IMR-90 (cell line): ENCODE measurements around the gene UTY. TPM values are rescaled to one million over a fixed set of nuclear protein-coding genes. Genes with fewer than 3 reads are reported as not detected.

Experiments used
- ATAC-seq: fragments of 200-7000 bp; cut with Tn5 transposase; 2 replicates; pipeline ENCODE4 v1.9.1; 2020; ENCODE audit warnings: low read depth, mild to moderate bottlenecking, moderate library complexity
- BruUV-seq: library from RNA; stranded (reverse); fragments of 400-500 nt; replicated peaks from 2 replicates; lab custom pipeline; 2021; lab: Mats Ljungman, UMichigan
- CTCF ChIA-PET: fragments of 300-600 bp; formaldehyde crosslinking; extraction: SDS; loops from one replicate; lab custom pipeline; 2021; ENCODE audit warnings: antibody characterized with exemption; lab: Yijun Ruan, JAX
- POLR2A ChIA-PET: fragments of 300-600 bp; sonication (Branson Sonifier 250); formaldehyde crosslinking; loops from one replicate; lab custom pipeline; 2022; ENCODE audit warnings: antibody characterized with exemption; ENCODE audit not compliant: unreplicated experiment; lab: Charles Lee
- DNase-seq: peaks from one replicate; pipeline ENCODE4 v3.0.0; 2013
- H2AFZ ChIP-seq: replicated peaks from 2 replicates; pipeline ENCODE3; 2013; ENCODE audit warnings: low read length, mild to moderate bottlenecking; ENCODE audit not compliant: poor library complexity
- H2AK5ac ChIP-seq: 2 replicates; pipeline ENCODE4 v1.6.1; 2013; ENCODE audit warnings: low read depth, low read length, inconsistent platforms
- H2AK9ac ChIP-seq: replicated peaks from 2 replicates; pipeline ENCODE3; 2013; ENCODE audit warnings: mild to moderate bottlenecking, low read depth, low read length, moderate library complexity; ENCODE audit not compliant: poor library complexity
- H2BK120ac ChIP-seq: 2 replicates; pipeline ENCODE4 v1.6.1; 2013; ENCODE audit warnings: low read depth, low read length, inconsistent platforms
- H2BK15ac ChIP-seq: 3 replicates; pipeline ENCODE4 v1.6.1; 2013; ENCODE audit warnings: low read depth, low read length, inconsistent platforms
- H2BK20ac ChIP-seq: 2 replicates; pipeline ENCODE4 v1.6.1; 2013; ENCODE audit warnings: low read depth, mild to moderate bottlenecking, inconsistent platforms, low read length, moderate library complexity
- H2BK5ac ChIP-seq: 2 replicates; pipeline ENCODE4 v1.6.1; 2013; ENCODE audit warnings: mild to moderate bottlenecking, low read depth, low read length, inconsistent platforms; ENCODE audit not compliant: poor library complexity, severe bottlenecking
- H3K14ac ChIP-seq: replicated peaks from 2 replicates; pipeline ENCODE4 v1.6.1; 2013; ENCODE audit warnings: low read depth, low read length, inconsistent platforms
- H3K18ac ChIP-seq: 2 replicates; pipeline ENCODE4 v1.6.1; 2013; ENCODE audit warnings: low read depth, low read length, control low read depth
- H3K23ac ChIP-seq: 2 replicates; pipeline ENCODE4 v1.6.1; 2013; ENCODE audit warnings: low read depth, low read length, inconsistent platforms
- H3K27ac ChIP-seq: 2 replicates; pipeline ENCODE4 v1.5.1; 2013; ENCODE audit warnings: mild to moderate bottlenecking, control low read depth, low read length; ENCODE audit not compliant: insufficient read depth
- H3K27me3 ChIP-seq: 2 replicates; pipeline ENCODE4 v1.6.1; 2013; ENCODE audit warnings: low read length; ENCODE audit not compliant: control insufficient read depth, insufficient read depth
- H3K36me3 ChIP-seq: 2 replicates; pipeline ENCODE4 v1.6.1; 2013; ENCODE audit warnings: low read length, mixed read lengths; ENCODE audit not compliant: control insufficient read depth, insufficient read depth
- H3K4ac ChIP-seq: 2 replicates; pipeline ENCODE4 v1.6.1; 2013; ENCODE audit warnings: low read depth, low read length, inconsistent platforms
- H3K4me1 ChIP-seq: 2 replicates; pipeline ENCODE4 v1.6.1; 2013; ENCODE audit warnings: low read length, mixed read lengths; ENCODE audit not compliant: control insufficient read depth, insufficient read depth
- H3K4me2 ChIP-seq: 2 replicates; pipeline ENCODE4 v1.6.1; 2013; ENCODE audit warnings: low read depth, mild to moderate bottlenecking, control low read depth, low read length, moderate library complexity
- H3K4me3 ChIP-seq: 2 replicates; pipeline ENCODE4 v1.5.1; 2013; ENCODE audit warnings: low read depth, mild to moderate bottlenecking, control low read depth, low read length, moderate library complexity; ENCODE audit not compliant: insufficient read depth
- H3K56ac ChIP-seq: 2 replicates; pipeline ENCODE4 v1.6.1; 2013; ENCODE audit warnings: low read length, inconsistent platforms; ENCODE audit not compliant: insufficient read depth; ENCODE audit errors: extremely low read depth
- H3K79me1 ChIP-seq, 2 experiments: 2 replicates each; pipeline ENCODE4 v1.6.1; 2013; ENCODE audit warnings: low read length in 2 of 2, inconsistent platforms in 1 of 2, low read depth in 1 of 2
- H3K9ac ChIP-seq: 2 replicates; pipeline ENCODE4 v1.6.1; 2013; ENCODE audit warnings: low read depth, low read length, control low read depth
- H3K9me1 ChIP-seq: 2 replicates; pipeline ENCODE4 v1.6.1; 2013; ENCODE audit warnings: low read length, inconsistent platforms; ENCODE audit not compliant: insufficient read depth
- H3K9me3 ChIP-seq: 2 replicates; pipeline ENCODE4 v1.6.1; 2013; ENCODE audit warnings: low read length; ENCODE audit not compliant: control insufficient read depth, insufficient read depth
- H4K20me1 ChIP-seq: 2 replicates; pipeline ENCODE4 v1.6.1; 2013; ENCODE audit warnings: low read length, inconsistent platforms; ENCODE audit not compliant: insufficient read depth
- H4K5ac ChIP-seq: 2 replicates; pipeline ENCODE4 v1.6.1; 2013; ENCODE audit warnings: mild to moderate bottlenecking, low read depth, low read length, control low read depth
- H4K8ac ChIP-seq, 2 experiments: 2 replicates each; pipeline ENCODE4 v1.6.1; 2013; ENCODE audit warnings: low read depth in 2 of 2, low read length in 2 of 2, control low read depth in 1 of 2, inconsistent platforms in 1 of 2
- H4K91ac ChIP-seq: 2 replicates; pipeline ENCODE4 v1.6.1; 2013; ENCODE audit warnings: low read depth, low read length, inconsistent platforms; ENCODE audit not compliant: insufficient read depth
- BHLHE40 ChIP-seq: fragments of 150-350 bp; IDR thresholded peaks from 2 replicates; pipeline ENCODE4 v1.6.1; 2016; ENCODE audit warnings: mild to moderate bottlenecking, low read depth, low read length
- CEBPB ChIP-seq: IDR thresholded peaks from 2 replicates; pipeline ENCODE4 v1.6.1; 2012; ENCODE audit warnings: low read depth, low read length, improper control_type of control experiment
- FOS ChIP-seq: fragments of 150-350 bp; IDR thresholded peaks from 2 replicates; pipeline ENCODE4 v1.6.1; 2016; ENCODE audit warnings: low read depth, low read length
- MAFK ChIP-seq: IDR thresholded peaks from 2 replicates; pipeline ENCODE4 v1.6.1; 2012; ENCODE audit warnings: low read depth, low read length, improper control_type of control experiment
- MAZ ChIP-seq: IDR thresholded peaks from 2 replicates; pipeline ENCODE4 v1.6.1; 2012; ENCODE audit warnings: low read depth, mild to moderate bottlenecking, low read length, improper control_type of control experiment, moderate library complexity, borderline replicate concordance
- MXI1 ChIP-seq: IDR thresholded peaks from 2 replicates; pipeline ENCODE4 v1.6.1; 2012; ENCODE audit warnings: low read depth, mild to moderate bottlenecking, low read length, moderate library complexity, borderline replicate concordance
- RAD21 ChIP-seq: IDR thresholded peaks from 2 replicates; pipeline ENCODE4 v1.6.1; 2012; ENCODE audit warnings: low read length, improper control_type of control experiment
- RCOR1 ChIP-seq: IDR thresholded peaks from 2 replicates; pipeline ENCODE4 v1.6.1; 2012; ENCODE audit warnings: mild to moderate bottlenecking, low read length, improper control_type of control experiment; ENCODE audit not compliant: insufficient replicate concordance
- RFX5 ChIP-seq: IDR thresholded peaks from 2 replicates; pipeline ENCODE4 v1.8.0; 2012; ENCODE audit warnings: low read depth, mild to moderate bottlenecking, low read length, moderate library complexity
- WGBS, 2 experiments: methylation state at CpG; one replicate each; pipeline versions ENCODE4 v1.1.5 to v1.1.7; 2013; ENCODE audit warnings: missing lambda C conversion rate in 2 of 2; ENCODE audit not compliant: insufficient read length in 1 of 2; ENCODE audit errors: extremely low coverage in 2 of 2; 5-methylcytosine and 5-hydroxymethylcytosine counted together
- dilution Hi-C: fragments of 300-500 bp; cut with HindIII; formaldehyde crosslinking; loops from one replicate; pipeline ENCODE4 v1.14.3; 2018; ENCODE audit warnings: low sequenced_read_pairs; ENCODE audit not compliant: unreplicated experiment
- in situ Hi-C: fragments of 300-500 bp; cut with MboI; formaldehyde crosslinking; loops from 3 replicates; pipeline ENCODE4 v1.14.3; 2019; ENCODE audit warnings: low sequenced_read_pairs, inconsistent platforms, mixed read lengths
- intact Hi-C: fragments of 100-400 bp; cut with micrococcal nuclease; formaldehyde crosslinking; loops from 2 replicates; pipeline ENCODE4 v1.10.0; 2022
- polyA plus RNA-seq, 3 experiments: library from polyadenylated mRNA; depleted of rRNA; stranded (reverse); fragments of >200 nt; gene quantifications; 2 replicates each; pipeline ENCODE4 v1.2.3, GENCODE V29; 2012; ENCODE audit warnings: low replicate concordance in 1 of 3
- total RNA-seq: library from RNA; depleted of rRNA; stranded (reverse); fragments of >200 nt; gene quantifications from 2 replicates; pipeline ENCODE4 v1.2.3, GENCODE V29; 2012
- TF ChIP-seq, protein P1 (sequence below): conservative IDR thresholded peaks from 2 replicates; pipeline ENCODE4 v1.5.1; 2012; ENCODE audit warnings: mild to moderate bottlenecking, low read depth, low read length, improper control_type of control experiment
- TF ChIP-seq, protein P2 (sequence below): fragments of 150-350 bp; IDR thresholded peaks from 2 replicates; pipeline ENCODE4 v1.6.1; 2016; ENCODE audit warnings: low read depth, mild to moderate bottlenecking, low read length, moderate library complexity, borderline replicate concordance

UTY gene
- total and polyA plus RNA-seq, 2 of the 4 experiments (the other 2 are of a cell fraction): not detected

- no peak overlapping the region for H2BK15ac ChIP-seq
- H3K9ac ChIP-seq: no peak overlapping the region
- H3K4me2 ChIP-seq: no peak overlapping the region
- no peak overlapping the region for H2AK9ac ChIP-seq
- H3K9me3 ChIP-seq: no peaks in the 10 kb centered on the region
- no peak for TF ChIP-seq CEBPB
- TF ChIP-seq RCOR1: no peak
- TF ChIP-seq, protein P1, sequence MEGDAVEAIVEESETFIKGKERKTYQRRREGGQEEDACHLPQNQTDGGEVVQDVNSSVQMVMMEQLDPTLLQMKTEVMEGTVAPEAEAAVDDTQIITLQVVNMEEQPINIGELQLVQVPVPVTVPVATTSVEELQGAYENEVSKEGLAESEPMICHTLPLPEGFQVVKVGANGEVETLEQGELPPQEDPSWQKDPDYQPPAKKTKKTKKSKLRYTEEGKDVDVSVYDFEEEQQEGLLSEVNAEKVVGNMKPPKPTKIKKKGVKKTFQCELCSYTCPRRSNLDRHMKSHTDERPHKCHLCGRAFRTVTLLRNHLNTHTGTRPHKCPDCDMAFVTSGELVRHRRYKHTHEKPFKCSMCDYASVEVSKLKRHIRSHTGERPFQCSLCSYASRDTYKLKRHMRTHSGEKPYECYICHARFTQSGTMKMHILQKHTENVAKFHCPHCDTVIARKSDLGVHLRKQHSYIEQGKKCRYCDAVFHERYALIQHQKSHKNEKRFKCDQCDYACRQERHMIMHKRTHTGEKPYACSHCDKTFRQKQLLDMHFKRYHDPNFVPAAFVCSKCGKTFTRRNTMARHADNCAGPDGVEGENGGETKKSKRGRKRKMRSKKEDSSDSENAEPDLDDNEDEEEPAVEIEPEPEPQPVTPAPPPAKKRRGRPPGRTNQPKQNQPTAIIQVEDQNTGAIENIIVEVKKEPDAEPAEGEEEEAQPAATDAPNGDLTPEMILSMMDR: no peak
- TF ChIP-seq MAZ: no peak
- no peak for TF ChIP-seq RFX5
- TF ChIP-seq, protein P2, sequence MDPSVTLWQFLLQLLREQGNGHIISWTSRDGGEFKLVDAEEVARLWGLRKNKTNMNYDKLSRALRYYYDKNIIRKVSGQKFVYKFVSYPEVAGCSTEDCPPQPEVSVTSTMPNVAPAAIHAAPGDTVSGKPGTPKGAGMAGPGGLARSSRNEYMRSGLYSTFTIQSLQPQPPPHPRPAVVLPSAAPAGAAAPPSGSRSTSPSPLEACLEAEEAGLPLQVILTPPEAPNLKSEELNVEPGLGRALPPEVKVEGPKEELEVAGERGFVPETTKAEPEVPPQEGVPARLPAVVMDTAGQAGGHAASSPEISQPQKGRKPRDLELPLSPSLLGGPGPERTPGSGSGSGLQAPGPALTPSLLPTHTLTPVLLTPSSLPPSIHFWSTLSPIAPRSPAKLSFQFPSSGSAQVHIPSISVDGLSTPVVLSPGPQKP: no peak
- TF ChIP-seq MXI1: no peak
- no peak for TF ChIP-seq MAFK
- no peak for TF ChIP-seq BHLHE40
- no peak for TF ChIP-seq FOS
- no peak for TF ChIP-seq RAD21
- H2BK20ac ChIP-seq: no peak overlapping the region
- no peak overlapping the region for H3K18ac ChIP-seq
- no peaks in the 10 kb centered on the region for H3K9me1 ChIP-seq
- no TSS peak for BruUV-seq
- no peak overlapping the region for H4K5ac ChIP-seq
- H3K56ac ChIP-seq: no peak overlapping the region
- CTCF ChIA-PET: no interaction called here
- no peak overlapping the region for H2AK5ac ChIP-seq
- no peak overlapping the region for H3K23ac ChIP-seq
- dilution Hi-C loops: no loop called here
- no peak overlapping the region for H3K4me3 ChIP-seq
- no peak overlapping the region for H2AFZ ChIP-seq
- H2BK5ac ChIP-seq: no peak overlapping the region
- no peaks in the 10 kb centered on the region for H3K79me1 ChIP-seq
- H3K27me3 ChIP-seq: no peaks in the 10 kb centered on the region
- no peak overlapping the region for H2BK120ac ChIP-seq
- WGBS, 2 experiments: no CpG with 5 or more reads among the region's 1 CpG
- H4K20me1 ChIP-seq: no peaks in the 10 kb centered on the region
- no peak overlapping the region for H3K4ac ChIP-seq
- H3K14ac ChIP-seq: no peak overlapping the region
- DNase-seq: no peak
- ATAC-seq: no peak
- H3K4me1 ChIP-seq: no peaks in the 10 kb centered on the region
- no peak overlapping the region for H4K8ac ChIP-seq
- no peak overlapping the region for H4K91ac ChIP-seq
- intact Hi-C loops: no loop called here
- POLR2A ChIA-PET: no interaction called here
- no peaks in the 10 kb centered on the region for H3K36me3 ChIP-seq
- no peak overlapping the region for H3K27ac ChIP-seq
- in situ Hi-C loops: no loop called here
These were observed 8.9 kb upstream of the UTY start for GRCh38 chrY:13488738-13489137.
